ENCODE measurements around the gene C12orf56. TPM values are rescaled to one million over a fixed set of nuclear protein-coding genes. Genes with fewer than 3 reads are reported as not detected.

The C12orf56 gene
- total and polyA plus RNA-seq, 9 of the 15 experiments (the other 6 are each of a cell fraction or from before 2014, with no cell fraction given): 0.40 to 4.8 (median 1.2) TPM

GRCh38 chr12:64222009-64222765, 168.4 kb downstream of the C12orf56 start, which contains the start of gene KICS2 (continued):
- TF ChIP-seq FIP1L1 (IDR thresholded peaks at IDR 0.05; ENCODE audit: low read depth, low read length, poor library complexity, severe bottlenecking): peak; percentile 64
- 0 out of 2 replicates have a peak, but pooled peaks have one; percentile 7 for TF ChIP-seq ZNF668 (CRISPR knock-in tag; IDR thresholded peaks at IDR 0.05)
- no peak for TF ChIP-seq ARNT (IDR thresholded peaks at IDR 0.05)
- no peak; the same call in 1 of the 2 replicates for TF ChIP-seq THAP12 (CRISPR knock-in tag; IDR thresholded peaks at IDR 0.05)
- TF ChIP-seq USF2 (CRISPR knock-in tag; IDR thresholded peaks at IDR 0.05): peak; percentile 81
- peak; percentile 89 to 100 for TF ChIP-seq HDAC1 (IDR thresholded peaks at IDR 0.05)
- no peak for TF ChIP-seq ZNF140 (CRISPR knock-in tag; IDR thresholded peaks at IDR 0.05)
- peak; percentile 99 for TF ChIP-seq NKRF (IDR thresholded peaks at IDR 0.05; ENCODE audit: borderline replicate concordance)
- TF ChIP-seq SAP30 (IDR thresholded peaks at IDR 0.05; ENCODE audit: borderline replicate concordance, insufficient read depth, low read depth, low read length, poor library complexity, severe bottlenecking): peak; percentile 100
- peak; percentile 53; the same call in 1 of the 2 replicates for TF ChIP-seq GATAD2B (IDR thresholded peaks at IDR 0.05; ENCODE audit: borderline replicate concordance)
- peak; percentile 83 for TF ChIP-seq ZNF232 (CRISPR knock-in tag; IDR thresholded peaks at IDR 0.05)
- no peak for TF ChIP-seq ZNF23 (CRISPR knock-in tag; IDR thresholded peaks at IDR 0.05)
- TF ChIP-seq POU5F1 (IDR thresholded peaks at IDR 0.05; ENCODE audit: borderline replicate concordance, low read depth, low read length, partially characterized antibody): peak; percentile 9
- TF ChIP-seq CREB3L1 (IDR thresholded peaks at IDR 0.05; ENCODE audit: borderline replicate concordance, low read depth): peak; percentile 89
- TF ChIP-seq NEUROD1 (IDR thresholded peaks at IDR 0.05; ENCODE audit: borderline replicate concordance, low read depth, low read length, partially characterized antibody): no peak
- no peak for TF ChIP-seq DDX20 (tag; IDR thresholded peaks at IDR 0.05; ENCODE audit: low read depth)
- TF ChIP-seq EHMT2 (IDR thresholded peaks at IDR 0.05): no peak

All from K562 (cell line).